ENCODE results near the gene RHOB.
"Not testable (repeated sequence)": the region's sequence is repeated elsewhere in the genome, so short reads cannot be mapped to it uniquely, and the experiment has no call there.

The RHOB gene

GRCh38 chr2:20457661-20458630 lies 11.1 kb downstream of the RHOB start:
- FAIRE-seq (no peak), DNase-seq (ENCODE audit: insufficient read length) (no peak)
- no peak for TF ChIP-seq TAF1 (IDR thresholded peaks at IDR 0.05; ENCODE audit: borderline replicate concordance, low read depth, low read length)

- not testable (repeated sequence) for DNase-seq (ENCODE audit: insufficient read length); FAIRE-seq
Measured at GRCh38 chr2:20458737-20459484, 12.0 kb downstream of the RHOB start.

- no peak for FAIRE-seq
Measured at GRCh38 chr2:20465716-20466394, 19.0 kb downstream of the RHOB start.

GRCh38 chr2:20467789-20468548 lies 21.1 kb downstream of the RHOB start:
- DNase-seq (ENCODE audit: insufficient read length): no peak
- no peak for FAIRE-seq
- TF ChIP-seq TAF1 (IDR thresholded peaks at IDR 0.05; ENCODE audit: borderline replicate concordance, low read depth, low read length) (no peak), POLR2A (IDR thresholded peaks at IDR 0.05; ENCODE audit: low read depth, low read length) (no peak), POLR2AphosphoS5 (IDR thresholded peaks at IDR 0.05; ENCODE audit: low read depth, low read length) (no peak)

More at GRCh38 chr2:20465716-20466394, 19.0 kb downstream of the RHOB start:
- DNase-seq (ENCODE audit: insufficient read length): no peak
- TF ChIP-seq POLR2A (IDR thresholded peaks at IDR 0.05; ENCODE audit: low read depth, low read length): no peak
- no peak for TF ChIP-seq POLR2AphosphoS5 (IDR thresholded peaks at IDR 0.05; ENCODE audit: low read depth, low read length)
- TF ChIP-seq TAF1 (IDR thresholded peaks at IDR 0.05; ENCODE audit: borderline replicate concordance, low read depth, low read length): no peak

GRCh38 chr2:20468549-20469500 lies 22.0 kb downstream of the RHOB start:
- no peak for DNase-seq (ENCODE audit: insufficient read length)
- TF ChIP-seq TAF1 (IDR thresholded peaks at IDR 0.05; ENCODE audit: borderline replicate concordance, low read depth, low read length) (no peak), POLR2A (IDR thresholded peaks at IDR 0.05; ENCODE audit: low read depth, low read length) (no peak), POLR2AphosphoS5 (IDR thresholded peaks at IDR 0.05; ENCODE audit: low read depth, low read length) (no peak)
- FAIRE-seq: no peak

- no peak for TF ChIP-seq POLR2A (IDR thresholded peaks at IDR 0.05; ENCODE audit: low read depth, low read length)
- TF ChIP-seq POLR2AphosphoS5 (IDR thresholded peaks at IDR 0.05; ENCODE audit: low read depth, low read length): no peak
- no peak for TF ChIP-seq TAF1 (IDR thresholded peaks at IDR 0.05; ENCODE audit: borderline replicate concordance, low read depth, low read length)
- no peak for FAIRE-seq
- no peak for DNase-seq (ENCODE audit: insufficient read length)
Measured at GRCh38 chr2:20469595-20469994, 22.7 kb downstream of the RHOB start.

GRCh38 chr2:20470211-20470610 lies 23.3 kb downstream of the RHOB start:
- DNase-seq (ENCODE audit: insufficient read length) (no peak), FAIRE-seq (no peak)
- no peak for TF ChIP-seq TAF1 (IDR thresholded peaks at IDR 0.05; ENCODE audit: borderline replicate concordance, low read depth, low read length)
- no peak for TF ChIP-seq POLR2AphosphoS5 (IDR thresholded peaks at IDR 0.05; ENCODE audit: low read depth, low read length)
- TF ChIP-seq POLR2A (IDR thresholded peaks at IDR 0.05; ENCODE audit: low read depth, low read length): no peak

- FAIRE-seq (no peak), DNase-seq (ENCODE audit: insufficient read length) (no peak)
- TF ChIP-seq POLR2A (IDR thresholded peaks at IDR 0.05; ENCODE audit: low read depth, low read length) (no peak), POLR2AphosphoS5 (IDR thresholded peaks at IDR 0.05; ENCODE audit: low read depth, low read length) (no peak), TAF1 (IDR thresholded peaks at IDR 0.05; ENCODE audit: borderline replicate concordance, low read depth, low read length) (no peak)
Measured at GRCh38 chr2:20471148-20471547, 24.3 kb downstream of the RHOB start.

GRCh38 chr2:20471902-20472559 lies 25.2 kb downstream of the RHOB start:
- TF ChIP-seq POLR2AphosphoS5 (IDR thresholded peaks at IDR 0.05; ENCODE audit: low read depth, low read length): no peak
- no peak for TF ChIP-seq TAF1 (IDR thresholded peaks at IDR 0.05; ENCODE audit: borderline replicate concordance, low read depth, low read length)
- no peak for TF ChIP-seq POLR2A (IDR thresholded peaks at IDR 0.05; ENCODE audit: low read depth, low read length)
- FAIRE-seq (no peak), DNase-seq (ENCODE audit: insufficient read length) (no peak)

- no peak for FAIRE-seq
- TF ChIP-seq POLR2A (IDR thresholded peaks at IDR 0.05; ENCODE audit: low read depth, low read length) (no peak), TAF1 (IDR thresholded peaks at IDR 0.05; ENCODE audit: borderline replicate concordance, low read depth, low read length) (no peak), POLR2AphosphoS5 (IDR thresholded peaks at IDR 0.05; ENCODE audit: low read depth, low read length) (no peak)
- DNase-seq (ENCODE audit: insufficient read length): no peak
Measured at GRCh38 chr2:20472569-20472968, 25.7 kb downstream of the RHOB start.

All from GM12892 (cell line).